Endothelial cell (in vitro differentiated cells): ENCODE measurements around the gene GGT5. TPM values are rescaled to one million over a fixed set of nuclear protein-coding genes. Genes with fewer than 3 reads are reported as not detected.
A peak's percentile ranks its signal among the peaks of the same experiment; 100 is the strongest.
"Not testable (repeated sequence)": the region's sequence is repeated elsewhere in the genome, so short reads cannot be mapped to it uniquely, and the experiment has no call there.

Experiments
- DNase-seq: peaks from one replicate; pipeline ENCODE4 v3.0.0; 2021; ENCODE audit warnings: low spot score
- H3K27ac Mint-ChIP-seq: one replicate; pipeline ENCODE4 v1.8.0; 2021; ENCODE audit warnings: mixed read lengths, inconsistent platforms; ENCODE audit not compliant: unreplicated experiment
- H3K27me3 Mint-ChIP-seq: one replicate; pipeline ENCODE4 v1.8.0; 2021; ENCODE audit warnings: mild to moderate bottlenecking, moderate library complexity, mixed read lengths, inconsistent platforms; ENCODE audit not compliant: unreplicated experiment
- H3K36me3 Mint-ChIP-seq: one replicate; pipeline ENCODE4 v1.8.0; 2021; ENCODE audit warnings: mild to moderate bottlenecking, low read depth, mixed read lengths, inconsistent platforms; ENCODE audit not compliant: unreplicated experiment
- H3K4me1 Mint-ChIP-seq: one replicate; pipeline ENCODE4 v1.8.0; 2021; ENCODE audit warnings: mild to moderate bottlenecking, mixed read lengths, inconsistent platforms; ENCODE audit not compliant: unreplicated experiment
- H3K4me3 Mint-ChIP-seq: one replicate; pipeline ENCODE4 v1.8.0; 2021; ENCODE audit warnings: mild to moderate bottlenecking, mixed read lengths, inconsistent platforms; ENCODE audit not compliant: unreplicated experiment
- H3K9me3 Mint-ChIP-seq: one replicate; pipeline ENCODE4 v1.8.0; 2021; ENCODE audit warnings: mixed read lengths, inconsistent platforms; ENCODE audit not compliant: unreplicated experiment
- total RNA-seq: library from RNA; stranded (reverse); fragmentation: NEBNext Ultra II Directional; extraction: Animal tissue kit (Norgen Biotek cat#: 25700); gene quantifications from one replicate; pipeline ENCODE4 v1.2.1, GENCODE V29; 2021; ENCODE audit not compliant: unreplicated experiment
- TF ChIP-seq, protein P1 (sequence below): fragments of 200-600 bp; sonication (generic); IDR thresholded peaks from one replicate; pipeline ENCODE4 v1.5.0; 2021; ENCODE audit warnings: antibody characterized with exemption; ENCODE audit not compliant: unreplicated experiment

Gene GGT5
- total RNA-seq, 1 donor from 2014 or later, result 1.6 TPM

DNA sequence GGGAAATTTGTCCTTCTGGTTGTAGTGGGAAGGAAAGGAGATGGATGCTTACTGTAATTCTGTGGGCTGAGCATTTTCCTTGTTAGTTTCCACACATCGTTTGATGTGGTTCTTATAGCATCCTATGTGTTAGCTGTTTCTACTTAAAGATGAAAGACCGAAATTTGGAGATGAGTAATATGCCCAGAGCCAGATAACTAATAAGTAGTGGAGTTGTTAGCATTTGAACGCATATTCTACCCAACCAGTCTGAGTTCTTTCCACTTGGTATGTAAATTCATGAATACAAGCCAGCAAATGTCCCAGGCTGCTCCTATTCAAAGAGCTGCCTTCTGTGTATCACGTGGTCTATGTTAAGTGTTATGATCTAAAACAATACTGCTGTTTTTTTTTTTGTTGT, 40.4 kb upstream of the GGT5 start:
- no peak overlapping the region for H3K27ac Mint-ChIP-seq
- H3K36me3 Mint-ChIP-seq, result peaks cover 4% of the 10 kb centered on the region
- TF ChIP-seq, protein P1, sequence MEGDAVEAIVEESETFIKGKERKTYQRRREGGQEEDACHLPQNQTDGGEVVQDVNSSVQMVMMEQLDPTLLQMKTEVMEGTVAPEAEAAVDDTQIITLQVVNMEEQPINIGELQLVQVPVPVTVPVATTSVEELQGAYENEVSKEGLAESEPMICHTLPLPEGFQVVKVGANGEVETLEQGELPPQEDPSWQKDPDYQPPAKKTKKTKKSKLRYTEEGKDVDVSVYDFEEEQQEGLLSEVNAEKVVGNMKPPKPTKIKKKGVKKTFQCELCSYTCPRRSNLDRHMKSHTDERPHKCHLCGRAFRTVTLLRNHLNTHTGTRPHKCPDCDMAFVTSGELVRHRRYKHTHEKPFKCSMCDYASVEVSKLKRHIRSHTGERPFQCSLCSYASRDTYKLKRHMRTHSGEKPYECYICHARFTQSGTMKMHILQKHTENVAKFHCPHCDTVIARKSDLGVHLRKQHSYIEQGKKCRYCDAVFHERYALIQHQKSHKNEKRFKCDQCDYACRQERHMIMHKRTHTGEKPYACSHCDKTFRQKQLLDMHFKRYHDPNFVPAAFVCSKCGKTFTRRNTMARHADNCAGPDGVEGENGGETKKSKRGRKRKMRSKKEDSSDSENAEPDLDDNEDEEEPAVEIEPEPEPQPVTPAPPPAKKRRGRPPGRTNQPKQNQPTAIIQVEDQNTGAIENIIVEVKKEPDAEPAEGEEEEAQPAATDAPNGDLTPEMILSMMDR, result no peak
- H3K4me3 Mint-ChIP-seq, result no peak overlapping the region
- no peaks in the 10 kb centered on the region for H3K9me3 Mint-ChIP-seq
- DNase-seq, result no peak
- H3K27me3 Mint-ChIP-seq, result peaks cover 1% of the 10 kb centered on the region
- peaks cover 48% of the 10 kb centered on the region for H3K4me1 Mint-ChIP-seq

DNA sequence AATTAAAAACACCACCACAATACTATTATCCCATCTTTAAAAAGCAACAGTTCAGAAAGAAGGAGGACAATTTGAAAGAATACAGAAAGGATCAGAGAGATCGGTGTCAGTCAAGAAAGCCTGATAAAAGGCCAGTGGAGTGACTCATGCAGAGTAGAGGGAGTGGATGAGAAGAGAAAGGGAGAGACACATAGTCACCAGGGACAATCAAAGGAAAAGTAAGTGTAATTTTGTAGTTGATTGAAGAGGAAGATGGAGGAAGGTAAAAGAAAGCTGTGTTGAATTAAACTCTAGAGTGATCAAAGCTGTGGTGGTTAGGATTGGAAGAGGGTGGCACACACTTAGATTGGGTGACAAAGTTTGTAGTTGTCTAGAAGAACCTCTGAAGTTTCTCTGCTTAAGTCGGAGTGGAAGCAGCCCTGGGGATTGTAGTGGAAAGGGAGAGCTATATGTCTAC, 39.9 kb upstream of the GGT5 start:
- H3K4me3 Mint-ChIP-seq, result no peak overlapping the region
- no peaks in the 10 kb centered on the region for H3K9me3 Mint-ChIP-seq
- DNase-seq, result no peak
- H3K27me3 Mint-ChIP-seq, result no peaks in the 10 kb centered on the region
- peaks cover 44% of the 10 kb centered on the region for H3K4me1 Mint-ChIP-seq
- TF ChIP-seq, protein P1, result no peak
- H3K36me3 Mint-ChIP-seq, result peaks cover 4% of the 10 kb centered on the region
- H3K27ac Mint-ChIP-seq, result peak overlapping the region; percentile 16

DNA sequence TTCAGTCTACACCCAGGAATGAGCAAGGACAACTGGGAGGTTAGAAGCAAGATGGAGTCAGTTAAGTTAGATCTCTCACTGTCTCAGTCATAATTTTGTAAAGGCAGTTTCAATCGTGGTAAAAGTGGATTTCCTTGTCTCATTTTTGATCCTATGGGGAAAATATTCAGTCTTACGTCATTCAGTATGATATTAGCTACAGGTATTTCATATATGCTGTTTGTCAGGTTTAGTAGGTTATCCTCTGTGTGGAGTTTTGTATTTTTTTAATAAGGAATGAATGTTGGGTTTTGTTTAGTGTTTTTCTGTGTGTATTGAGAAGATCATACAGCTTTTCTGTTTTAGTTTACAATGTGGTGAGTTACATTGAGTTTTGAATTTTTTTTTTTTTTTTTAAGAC, 37.5 kb upstream of the GGT5 start:
- H3K27me3 Mint-ChIP-seq, result no peaks in the 10 kb centered on the region
- H3K36me3 Mint-ChIP-seq, result peaks cover 4% of the 10 kb centered on the region
- H3K4me3 Mint-ChIP-seq, result no peak overlapping the region
- DNase-seq, result no peak
- no peaks in the 10 kb centered on the region for H3K9me3 Mint-ChIP-seq
- H3K4me1 Mint-ChIP-seq, result peaks cover 33% of the 10 kb centered on the region
- no peak overlapping the region for H3K27ac Mint-ChIP-seq
- TF ChIP-seq, protein P1, result no peak

DNA sequence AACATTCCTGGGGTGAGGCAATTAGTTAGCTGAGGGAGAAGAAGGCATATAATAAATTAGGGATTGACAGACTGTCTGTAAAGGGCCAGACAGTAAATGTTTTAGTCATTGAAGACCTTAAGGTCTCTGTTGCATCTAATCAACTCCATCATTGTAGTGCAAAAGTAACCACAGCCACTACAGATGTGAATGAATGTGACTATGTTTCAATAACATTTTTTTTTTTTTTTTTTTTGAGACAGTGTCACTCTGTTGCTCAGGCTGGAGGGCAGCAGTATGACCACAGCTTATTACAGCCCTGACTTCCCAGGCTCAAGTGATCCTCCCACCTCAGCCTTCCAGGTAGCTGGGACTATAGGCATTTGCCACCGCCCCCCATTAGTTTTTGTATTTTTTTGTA, 35.5 kb upstream of the GGT5 start:
- not testable (repeated sequence) for DNase-seq, H3K4me3 Mint-ChIP-seq, H3K9me3 Mint-ChIP-seq, H3K36me3 Mint-ChIP-seq, H3K27me3 Mint-ChIP-seq
- Mint-ChIP-seq H3K27ac (peak overlapping the region; percentile 88), H3K4me1 (peaks cover 20% of the 10 kb centered on the region)

DNA sequence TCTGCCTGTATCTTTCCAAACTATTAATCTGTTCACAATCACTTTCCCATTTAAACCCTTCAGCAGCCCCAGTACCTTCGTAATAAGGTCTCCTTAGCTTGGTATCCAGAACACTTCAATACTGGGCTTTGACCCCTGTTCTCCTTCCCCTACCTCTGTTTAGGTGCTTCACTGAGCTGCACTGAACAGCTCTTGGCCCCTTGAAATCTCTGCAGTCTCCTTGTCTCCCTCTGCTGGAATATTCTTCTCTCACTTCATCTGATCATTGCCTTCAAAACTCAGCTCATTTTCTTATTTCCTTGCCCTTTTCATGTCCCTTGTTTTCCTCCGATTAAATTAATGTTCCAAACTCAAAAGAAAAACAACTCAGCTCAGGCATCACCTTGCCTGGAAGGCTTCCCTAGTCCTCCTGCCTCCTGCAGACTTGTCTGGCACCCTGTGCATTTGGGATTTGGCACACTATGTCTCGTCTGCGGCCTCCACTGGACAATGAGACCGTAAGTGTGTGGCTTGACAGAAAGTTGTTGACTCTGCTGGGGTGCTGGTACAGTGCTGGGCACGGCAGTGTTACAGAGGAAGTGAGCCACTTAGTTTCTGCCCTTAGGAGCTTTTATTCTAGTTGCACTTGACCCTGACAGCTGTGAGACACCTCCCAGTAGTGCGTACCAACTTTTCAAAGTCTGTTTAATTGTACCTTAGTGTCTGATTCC, 30.0 kb upstream of the GGT5 start:
- peaks cover 21% of the 10 kb centered on the region for H3K4me1 Mint-ChIP-seq
- H3K27me3 Mint-ChIP-seq, H3K27ac Mint-ChIP-seq, DNase-seq, H3K4me3 Mint-ChIP-seq, H3K9me3 Mint-ChIP-seq, H3K36me3 Mint-ChIP-seq: not testable (repeated sequence)

DNA sequence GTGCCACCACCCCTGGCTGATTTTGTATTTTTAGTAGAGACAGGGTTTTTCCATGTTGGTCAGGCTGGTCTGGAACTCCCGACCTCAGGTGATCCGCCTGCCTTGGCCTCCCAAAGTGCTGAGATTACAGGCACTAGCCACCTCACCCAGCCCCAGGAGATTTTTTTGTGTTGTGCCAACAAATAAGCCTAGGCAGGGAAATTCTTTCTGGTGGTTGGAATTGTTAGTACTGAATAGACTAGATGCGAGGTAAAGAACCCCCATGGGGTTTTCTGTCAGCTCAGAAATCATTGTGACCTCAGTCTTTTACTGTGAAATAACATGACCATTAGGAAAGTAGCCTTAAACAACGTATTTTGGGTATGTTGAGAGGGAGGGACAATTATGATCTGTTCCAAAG, 29.0 kb upstream of the GGT5 start:
- H3K4me1 Mint-ChIP-seq, result peaks cover 21% of the 10 kb centered on the region
- peak overlapping the region; percentile 13 for H3K27ac Mint-ChIP-seq
- not testable (repeated sequence) for DNase-seq, H3K9me3 Mint-ChIP-seq, H3K27me3 Mint-ChIP-seq, H3K4me3 Mint-ChIP-seq, H3K36me3 Mint-ChIP-seq

DNA sequence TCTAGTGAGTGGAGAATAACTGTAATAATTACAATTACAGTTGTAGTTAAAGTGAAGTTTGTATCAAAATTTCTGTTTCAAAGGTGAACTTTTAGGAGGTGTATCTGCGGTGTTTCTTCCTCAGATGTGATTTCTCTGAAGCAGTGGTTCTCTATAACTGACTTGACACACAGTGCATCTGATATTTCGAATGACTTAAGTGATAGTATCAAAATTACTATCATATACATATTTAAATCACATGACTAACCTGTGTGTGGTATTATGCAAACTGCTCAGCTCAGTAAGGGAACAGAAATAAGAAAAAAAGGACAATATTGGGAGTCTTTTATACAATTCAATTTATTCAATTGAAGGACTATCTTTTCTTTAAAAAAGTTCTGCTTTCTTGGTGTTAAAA, 28.1 kb upstream of the GGT5 start:
- H3K27me3 Mint-ChIP-seq, H3K27ac Mint-ChIP-seq, H3K36me3 Mint-ChIP-seq, H3K9me3 Mint-ChIP-seq, DNase-seq, H3K4me3 Mint-ChIP-seq: not testable (repeated sequence)
- peaks cover 21% of the 10 kb centered on the region for H3K4me1 Mint-ChIP-seq
